SU-DHL-6 (cell line): ENCODE measurements around the gene REST.

ENCODE experiments used
- EZH2phosphoT487 ChIP-seq: fragments of 200-600 bp; sonication (generic), shearing (Covaris generic); conservative IDR thresholded peaks from 2 replicates; pipeline ENCODE4 v1.6.1; 2018; ENCODE audit warnings: mild to moderate bottlenecking, antibody characterized with exemption, low read length, moderate library complexity, mixed read lengths
- TF ChIP-seq, protein P1 (sequence below): fragments of 200-600 bp; sonication (generic); IDR thresholded peaks from one replicate; pipeline ENCODE4 v1.5.1; 2017; ENCODE audit warnings: antibody characterized with exemption, mild to moderate bottlenecking, low read length, moderate library complexity; ENCODE audit not compliant: insufficient read depth, poor library complexity, severe bottlenecking

GRCh38 chr4:56999751-57000150 lies 92.1 kb downstream of the REST start:
- TF ChIP-seq, protein P1, sequence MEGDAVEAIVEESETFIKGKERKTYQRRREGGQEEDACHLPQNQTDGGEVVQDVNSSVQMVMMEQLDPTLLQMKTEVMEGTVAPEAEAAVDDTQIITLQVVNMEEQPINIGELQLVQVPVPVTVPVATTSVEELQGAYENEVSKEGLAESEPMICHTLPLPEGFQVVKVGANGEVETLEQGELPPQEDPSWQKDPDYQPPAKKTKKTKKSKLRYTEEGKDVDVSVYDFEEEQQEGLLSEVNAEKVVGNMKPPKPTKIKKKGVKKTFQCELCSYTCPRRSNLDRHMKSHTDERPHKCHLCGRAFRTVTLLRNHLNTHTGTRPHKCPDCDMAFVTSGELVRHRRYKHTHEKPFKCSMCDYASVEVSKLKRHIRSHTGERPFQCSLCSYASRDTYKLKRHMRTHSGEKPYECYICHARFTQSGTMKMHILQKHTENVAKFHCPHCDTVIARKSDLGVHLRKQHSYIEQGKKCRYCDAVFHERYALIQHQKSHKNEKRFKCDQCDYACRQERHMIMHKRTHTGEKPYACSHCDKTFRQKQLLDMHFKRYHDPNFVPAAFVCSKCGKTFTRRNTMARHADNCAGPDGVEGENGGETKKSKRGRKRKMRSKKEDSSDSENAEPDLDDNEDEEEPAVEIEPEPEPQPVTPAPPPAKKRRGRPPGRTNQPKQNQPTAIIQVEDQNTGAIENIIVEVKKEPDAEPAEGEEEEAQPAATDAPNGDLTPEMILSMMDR: no peak
- TF ChIP-seq EZH2phosphoT487: no peak
